Measurements from ENCODE around the gene SUMF1.
"Not testable (repeated sequence)": the region's sequence is repeated elsewhere in the genome, so short reads cannot be mapped to it uniquely, and the experiment has no call there.

The SUMF1 gene

GRCh38 chr3:4335840-4336562, 131.1 kb downstream of the SUMF1 start:
- DNase-seq (ENCODE audit: low spot score), result no peak

DNA sequence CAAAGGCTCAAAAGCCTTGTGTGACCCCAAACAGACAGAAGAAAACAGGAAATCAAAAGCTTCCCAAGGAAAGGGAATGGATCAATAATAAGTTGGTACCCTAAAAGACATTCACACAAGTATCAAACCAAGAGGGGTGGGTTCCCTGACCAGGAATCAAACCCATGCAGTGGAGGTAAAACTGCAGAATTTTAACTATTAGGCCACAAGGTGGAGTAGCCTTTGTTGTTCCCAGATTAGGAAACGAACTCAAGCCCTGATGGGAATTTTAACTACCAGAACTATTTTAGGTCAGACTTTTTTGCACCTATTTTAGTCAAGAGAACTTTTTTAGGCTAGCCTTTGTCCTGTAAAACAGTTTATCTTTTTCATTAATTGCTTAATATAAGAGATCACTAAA, 132.5 kb downstream of the SUMF1 start:
- no peak for DNase-seq (ENCODE audit: low spot score)

GRCh38 chr3:4332991-4333390, 134.1 kb downstream of the SUMF1 start:
- no peak for DNase-seq (ENCODE audit: low spot score)

GRCh38 chr3:4332574-4332973, 134.5 kb downstream of the SUMF1 start:
- no peak for DNase-seq (ENCODE audit: low spot score)

- no peak for DNase-seq (ENCODE audit: low spot score)
Measured at GRCh38 chr3:4332111-4332510, 135.0 kb downstream of the SUMF1 start.

DNA sequence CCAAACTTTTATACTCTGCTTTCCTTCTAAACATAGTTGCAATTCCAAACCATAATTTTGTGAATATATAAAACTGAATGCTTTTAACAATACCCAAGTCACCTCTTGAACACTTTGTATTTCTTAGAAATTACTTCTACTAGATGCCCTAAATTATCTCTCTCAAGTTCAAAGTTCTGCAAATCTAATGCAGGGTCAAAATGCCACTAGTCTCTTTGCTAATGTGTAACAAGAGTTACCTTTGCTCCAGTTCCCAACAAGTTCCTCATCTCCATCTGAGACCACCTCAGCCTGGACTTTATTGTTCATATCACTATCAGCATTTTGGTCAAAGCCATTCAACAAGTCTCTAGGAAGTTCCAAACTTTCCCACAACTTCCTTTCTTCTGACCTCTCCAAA, 137.3 kb downstream of the SUMF1 start:
- DNase-seq (ENCODE audit: low spot score), result not testable (repeated sequence)

GRCh38 chr3:4326868-4327267, 140.2 kb downstream of the SUMF1 start:
- DNase-seq (ENCODE audit: low spot score), result no peak

DNA sequence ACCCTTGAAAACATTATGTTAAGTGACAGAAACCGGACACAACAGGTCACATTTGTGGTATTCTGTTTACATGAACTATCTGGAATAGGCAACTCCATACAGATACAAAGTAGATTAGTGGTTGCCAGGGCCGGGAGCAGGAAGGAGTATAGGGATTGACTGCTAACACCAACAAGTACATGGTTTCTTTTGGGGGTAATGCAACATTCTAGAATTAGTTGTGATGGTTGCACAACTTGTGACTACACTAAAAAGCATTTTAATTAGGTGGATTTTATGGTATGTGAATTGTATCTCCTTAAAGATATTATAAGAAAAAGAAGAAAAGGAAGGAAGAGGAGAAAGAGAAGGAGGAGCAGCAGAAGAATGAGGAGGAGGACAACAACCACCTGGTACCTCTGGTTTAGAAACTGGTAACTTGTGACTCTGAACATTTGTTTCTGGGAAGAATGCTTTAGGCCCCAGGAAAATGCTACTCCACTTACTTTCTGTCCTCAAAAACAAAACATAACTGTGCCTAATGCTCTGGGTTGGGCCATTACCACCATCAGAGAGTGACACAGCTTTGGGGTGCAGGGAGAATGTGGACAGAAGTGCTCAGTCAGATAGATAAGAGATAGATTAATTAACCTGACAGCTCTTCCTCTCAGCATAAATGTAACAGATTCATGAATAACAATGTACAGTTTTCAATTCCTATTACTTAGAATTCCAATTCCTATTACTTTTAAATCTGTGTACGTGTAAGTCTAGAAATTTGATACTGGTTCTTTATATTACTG, 143.6 kb downstream of the SUMF1 start:
- no peak for DNase-seq (ENCODE audit: low spot score)

DNA sequence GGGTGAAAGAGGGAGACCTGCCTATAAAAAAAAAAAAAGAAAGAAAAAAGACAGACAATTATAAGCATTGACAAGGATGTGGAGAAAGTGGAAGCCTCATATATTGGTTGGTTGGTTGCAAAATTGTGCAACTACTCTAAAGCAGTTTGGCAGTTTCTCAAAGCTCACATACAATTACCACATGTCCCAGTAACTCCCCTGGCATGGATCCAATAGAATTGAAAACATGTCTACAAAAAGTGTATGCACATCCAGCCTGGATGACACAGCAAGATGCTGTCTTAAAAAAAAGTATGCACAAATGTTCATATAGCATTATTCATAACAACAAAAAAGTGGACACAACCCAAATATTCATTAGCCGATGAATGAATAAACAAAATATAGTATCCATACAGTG, 144.4 kb downstream of the SUMF1 start:
- DNase-seq (ENCODE audit: low spot score), result no peak

DNA sequence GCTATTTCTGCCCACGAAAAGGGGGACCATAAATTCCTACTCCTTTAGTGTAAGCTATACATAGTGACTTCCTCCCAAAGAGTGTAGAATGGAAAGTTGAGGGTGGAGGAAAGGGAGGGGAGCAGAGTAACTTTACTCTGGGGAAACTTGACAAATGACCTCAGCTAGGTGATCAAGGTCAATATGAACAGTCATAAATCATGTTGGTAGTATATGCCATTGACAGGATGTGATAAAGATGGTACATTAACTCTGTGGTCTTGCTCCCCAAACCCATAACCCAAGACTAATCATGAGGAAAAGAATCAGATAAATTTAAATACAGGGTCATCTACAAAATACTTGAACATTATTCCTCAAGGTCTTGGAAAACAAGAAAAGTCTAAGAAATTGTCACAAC, 145.3 kb downstream of the SUMF1 start:
- no peak for DNase-seq (ENCODE audit: low spot score)

DNA sequence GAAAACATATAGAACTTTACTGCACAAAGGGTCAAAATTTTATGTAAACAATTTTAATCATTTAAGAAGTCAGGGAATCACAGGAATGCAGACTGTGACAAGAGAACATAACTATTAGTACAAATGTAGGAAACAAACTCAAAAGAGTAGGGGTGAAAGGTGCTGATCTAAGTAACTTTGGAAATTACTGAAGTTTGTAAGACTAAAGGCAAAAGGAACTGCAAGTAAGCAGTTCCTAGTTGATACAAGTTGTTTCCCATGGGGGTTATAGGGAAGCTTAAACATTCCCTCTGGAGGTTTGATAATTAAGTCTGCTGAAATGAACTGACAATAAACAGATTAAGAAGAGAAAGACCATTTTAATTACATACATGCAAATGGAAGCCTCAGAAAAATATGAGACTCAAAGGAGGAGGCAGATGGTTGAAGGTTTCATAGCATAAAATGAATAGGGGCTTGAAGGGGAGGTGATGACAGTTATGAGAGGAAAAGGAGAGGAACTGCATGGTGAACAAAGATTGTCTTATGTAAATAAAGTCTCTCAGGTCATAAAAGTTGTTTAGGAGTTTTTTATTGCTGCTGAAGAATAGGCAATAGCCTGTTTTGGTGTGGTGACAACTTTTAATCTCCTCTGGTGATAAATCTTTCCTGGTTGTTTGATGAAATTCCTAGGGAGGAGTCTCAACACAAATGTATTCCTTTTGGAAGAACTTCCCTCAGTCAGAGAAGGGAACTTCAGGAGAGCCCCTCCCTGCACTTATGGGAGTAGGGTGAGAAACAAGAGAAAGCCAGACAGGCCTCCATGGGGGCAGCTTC, 146.8 kb downstream of the SUMF1 start:
- no peak for DNase-seq (ENCODE audit: low spot score)

GRCh38 chr3:4314688-4315087, 152.4 kb downstream of the SUMF1 start:
- no peak for DNase-seq (ENCODE audit: low spot score)

GRCh38 chr3:4313606-4314293, 153.3 kb downstream of the SUMF1 start:
- no peak for DNase-seq (ENCODE audit: low spot score)

GRCh38 chr3:4311496-4311895, 155.6 kb downstream of the SUMF1 start:
- DNase-seq (ENCODE audit: low spot score), result no peak

All from globus pallidus (tissue), 1 donor.